Naive thymus-derived CD8-positive, alpha-beta T cell (primary cell): Measurements from ENCODE around the gene MAX. TPM values are rescaled to one million over a fixed set of nuclear protein-coding genes. Genes with fewer than 3 reads are reported as not detected.

Experiments used
- ATAC-seq, 2 donors: fragments of 150-1000 bp; cut with Tn5 transposase in 1 of 2; sonication (Bioruptor Pico), chemical (Tn5 transposase) in 1 of 2; 1 replicate in 1 of 2; 2 replicates in 1 of 2; pipeline ENCODE4 v1.10.0; 2021; ENCODE audit warnings: mild to moderate bottlenecking in 2 of 2, moderate library complexity in 2 of 2
- POLR2A ChIA-PET: fragments of 350-600 bp; sonication (Branson Sonifier 250); formaldehyde crosslinking; loops from one replicate; lab custom pipeline; 2021; ENCODE audit warnings: antibody characterized with exemption; lab: Charles Lee
- DNase-seq, 10 donors: peaks; one replicate each; pipeline versions ENCODE4 v3.0.0 to v3.0.0-alpha.2; 2020 to 2022
- H3K27ac Mint-ChIP-seq, 10 donors: one replicate each; pipeline ENCODE4 v1.8.0; 2020 to 2022; ENCODE audit warnings: mild to moderate bottlenecking in 10 of 10, mixed read lengths in 10 of 10, moderate library complexity in 4 of 10, inconsistent platforms in 1 of 10
- H3K27me3 Mint-ChIP-seq, 5 donors: one replicate each; pipeline ENCODE4 v1.8.0; 2021 to 2022; ENCODE audit warnings: mixed read lengths in 5 of 5
- H3K36me3 Mint-ChIP-seq, 3 donors: one replicate each; pipeline ENCODE4 v1.8.0; 2020 to 2022; ENCODE audit warnings: mixed read lengths in 3 of 3, mild to moderate bottlenecking in 2 of 3, inconsistent platforms in 1 of 3
- H3K4me1 Mint-ChIP-seq, 4 donors: one replicate each; pipeline ENCODE4 v1.8.0; 2021 to 2022; ENCODE audit warnings: mixed read lengths in 4 of 4
- H3K4me3 Mint-ChIP-seq, 10 donors: one replicate each; pipeline ENCODE4 v1.8.0; 2020 to 2022; ENCODE audit warnings: mild to moderate bottlenecking in 10 of 10, mixed read lengths in 10 of 10, moderate library complexity in 6 of 10, inconsistent platforms in 1 of 10
- H3K9me3 Mint-ChIP-seq, 9 donors: one replicate each; pipeline ENCODE4 v1.8.0; 2020 to 2022; ENCODE audit warnings: mixed read lengths in 9 of 9, mild to moderate bottlenecking in 3 of 9, inconsistent platforms in 1 of 9, moderate library complexity in 1 of 9
- microRNA-seq: library from miRNA; unstranded; fragments of <30 nt; microRNA quantifications from one replicate; pipeline ENCODE4 v1.2.0, GENCODE V29; 2022; ENCODE audit warnings: borderline microRNAs expressed
- polyA plus RNA-seq, 3 donors: library from polyadenylated mRNA; unstranded; fragments of 300-500 nt; fragmentation: Illumina TruSeq; gene quantifications; one replicate each; pipeline ENCODE4 v1.2.3, GENCODE V29; 2021
- total RNA-seq, 8 experiments: library from RNA in 2 of 8; stranded (reverse) in 2 of 8; gene quantifications; one replicate each; pipeline ENCODE4 v1.2.3 and lab custom pipeline; 2021 to 2026

MAX gene
- total and polyA plus RNA-seq, 5 experiments from 2014 or later = 121 to 216 (median 140) TPM

DNA sequence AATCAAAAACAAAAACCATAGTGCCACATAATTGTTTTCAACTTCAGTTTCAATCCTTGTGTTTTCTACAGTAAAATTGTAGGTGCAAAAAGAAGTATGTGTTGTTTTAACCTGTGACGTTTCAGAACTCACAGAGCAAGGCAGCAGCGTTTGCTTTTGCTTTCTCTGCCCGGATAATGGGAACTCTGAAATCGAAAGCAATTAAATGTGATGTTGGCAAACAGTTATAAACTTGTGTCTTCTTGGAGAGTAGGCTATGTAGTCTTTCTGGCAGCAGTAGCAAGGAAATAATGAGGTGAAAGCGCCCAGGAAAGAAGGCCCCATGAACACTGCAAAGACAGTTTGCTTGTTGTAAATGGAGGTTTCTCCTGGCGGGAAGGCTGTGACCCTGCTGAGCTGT lies 76.5 kb downstream of the MAX start:
- H3K4me3 Mint-ChIP-seq = no peak overlapping the region
- peaks cover 0 to 52% (median 11%) of the 10 kb centered on the region in 3 donors for H3K36me3 Mint-ChIP-seq
- H3K27me3 Mint-ChIP-seq = no peaks in the 10 kb centered on the region
- H3K4me1 Mint-ChIP-seq = peaks cover 0 to 3% (median 0%) of the 10 kb centered on the region in 4 donors
- no peak for DNase-seq
- ATAC-seq = no peak
- POLR2A ChIA-PET = no interaction called here
- no peaks in the 10 kb centered on the region for H3K9me3 Mint-ChIP-seq
- no peak overlapping the region for H3K27ac Mint-ChIP-seq

Small RNAs within 50 kb of the gene (microRNA-seq; reads per million reads assigned to microRNA genes)
- not detected for gene MIR4706

Other genes starting within 250 kb of the MAX start
- gene SPTB, start 222.6 kb downstream of the MAX start, total RNA-seq = under 1 TPM in 1 of 2 experiments, not detected in 1; 0.14 TPM
- gene SPTB, start 222.6 kb downstream of the MAX start, polyA plus RNA-seq = not detected
- 100 to 1,000 TPM in 1 of 2 experiments, 10 to 100 TPM in 1; 99.9 to 104 TPM for gene CHURC1, start 188.1 kb downstream of the MAX start, total RNA-seq
- 100 to 1,000 TPM; 122 to 166 (median 148) TPM for gene CHURC1, start 188.1 kb downstream of the MAX start, polyA plus RNA-seq
- gene GPX2, start 159.8 kb downstream of the MAX start, total RNA-seq = not detected
- gene GPX2, start 159.8 kb downstream of the MAX start, polyA plus RNA-seq = under 1 TPM in 1 of 3 donors, not detected in 2; 0.29 TPM
- gene RAB15, start 130.2 kb downstream of the MAX start, total RNA-seq = 1 to 10 TPM; 4.7 TPM
- 10 to 100 TPM in 1 of 3 donors, 1 to 10 TPM in 2; 3.9 to 11.9 (median 4.2) TPM for gene RAB15, start 130.2 kb downstream of the MAX start, polyA plus RNA-seq
- gene FNTB, start 115.6 kb downstream of the MAX start, total RNA-seq = 1 to 10 TPM; 9.5 to 9.9 TPM
- 1 to 10 TPM; 2.0 to 7.7 (median 4.2) TPM for gene FNTB, start 115.6 kb downstream of the MAX start, polyA plus RNA-seq